Measurements from ENCODE around the gene ENOX2.

Gene ENOX2

GRCh38 chrX:130746077-130746476 is 156.9 kb downstream of the ENOX2 start:
- H3K36me3 ChIP-seq: no peaks in the 10 kb centered on the region
- H3K9me3 ChIP-seq: no peaks in the 10 kb centered on the region
- TF ChIP-seq, protein P1, sequence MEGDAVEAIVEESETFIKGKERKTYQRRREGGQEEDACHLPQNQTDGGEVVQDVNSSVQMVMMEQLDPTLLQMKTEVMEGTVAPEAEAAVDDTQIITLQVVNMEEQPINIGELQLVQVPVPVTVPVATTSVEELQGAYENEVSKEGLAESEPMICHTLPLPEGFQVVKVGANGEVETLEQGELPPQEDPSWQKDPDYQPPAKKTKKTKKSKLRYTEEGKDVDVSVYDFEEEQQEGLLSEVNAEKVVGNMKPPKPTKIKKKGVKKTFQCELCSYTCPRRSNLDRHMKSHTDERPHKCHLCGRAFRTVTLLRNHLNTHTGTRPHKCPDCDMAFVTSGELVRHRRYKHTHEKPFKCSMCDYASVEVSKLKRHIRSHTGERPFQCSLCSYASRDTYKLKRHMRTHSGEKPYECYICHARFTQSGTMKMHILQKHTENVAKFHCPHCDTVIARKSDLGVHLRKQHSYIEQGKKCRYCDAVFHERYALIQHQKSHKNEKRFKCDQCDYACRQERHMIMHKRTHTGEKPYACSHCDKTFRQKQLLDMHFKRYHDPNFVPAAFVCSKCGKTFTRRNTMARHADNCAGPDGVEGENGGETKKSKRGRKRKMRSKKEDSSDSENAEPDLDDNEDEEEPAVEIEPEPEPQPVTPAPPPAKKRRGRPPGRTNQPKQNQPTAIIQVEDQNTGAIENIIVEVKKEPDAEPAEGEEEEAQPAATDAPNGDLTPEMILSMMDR (IDR thresholded peaks at IDR 0.05; ENCODE audit: low read depth, low read length): no peak
- DNase-seq: no peak
- H3K27me3 ChIP-seq: no peaks in the 10 kb centered on the region
- no peak overlapping the region for H3K4me3 ChIP-seq (ENCODE audit: low read depth, low read length)
- H3K4me1 ChIP-seq: no peaks in the 10 kb centered on the region

DNA sequence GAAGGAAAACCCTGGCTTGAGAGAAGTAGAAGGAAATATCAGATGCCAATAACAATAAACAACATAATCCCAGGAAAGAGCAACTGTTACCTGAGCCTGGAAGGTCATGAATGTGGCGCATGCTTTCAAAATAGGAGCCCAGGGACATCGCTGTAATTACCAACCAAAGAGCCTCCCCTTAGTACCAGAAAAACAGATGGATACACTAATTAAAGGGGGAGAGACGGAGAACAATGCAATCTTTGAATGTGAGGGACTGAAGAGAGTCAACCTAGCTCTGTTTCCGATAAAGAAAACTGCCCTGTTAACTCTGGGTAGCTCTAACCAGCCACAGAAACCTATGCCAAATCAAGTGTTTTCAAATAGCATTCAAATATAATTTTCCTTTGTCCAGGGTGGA is 161.4 kb downstream of the ENOX2 start:
- H3K27me3 ChIP-seq: no peaks in the 10 kb centered on the region
- no peaks in the 10 kb centered on the region for H3K36me3 ChIP-seq
- H3K4me1 ChIP-seq: no peaks in the 10 kb centered on the region
- no peak for DNase-seq
- H3K4me3 ChIP-seq (ENCODE audit: low read depth, low read length): no peak overlapping the region
- TF ChIP-seq, protein P1 (IDR thresholded peaks at IDR 0.05; ENCODE audit: low read depth, low read length): no peak
- no peaks in the 10 kb centered on the region for H3K9me3 ChIP-seq

GRCh38 chrX:130741151-130741550 is 161.9 kb downstream of the ENOX2 start:
- TF ChIP-seq, protein P1 (IDR thresholded peaks at IDR 0.05; ENCODE audit: low read depth, low read length): no peak
- H3K9me3 ChIP-seq: no peaks in the 10 kb centered on the region
- H3K4me1 ChIP-seq: no peaks in the 10 kb centered on the region
- no peaks in the 10 kb centered on the region for H3K36me3 ChIP-seq
- DNase-seq: no peak
- no peak overlapping the region for H3K4me3 ChIP-seq (ENCODE audit: low read depth, low read length)
- no peaks in the 10 kb centered on the region for H3K27me3 ChIP-seq

- Histone ChIP-seq H3K4me3 (ENCODE audit: low read depth, low read length) (no peak overlapping the region), H3K4me1 (no peaks in the 10 kb centered on the region), H3K27me3 (no peaks in the 10 kb centered on the region), H3K36me3 (no peaks in the 10 kb centered on the region), H3K9me3 (no peaks in the 10 kb centered on the region)
- DNase-seq: no peak
- TF ChIP-seq, protein P1 (IDR thresholded peaks at IDR 0.05; ENCODE audit: low read depth, low read length): no peak
Observed at GRCh38 chrX:130738638-130739195, 164.3 kb downstream of the ENOX2 start.

- TF ChIP-seq, protein P1 (IDR thresholded peaks at IDR 0.05; ENCODE audit: low read depth, low read length): no peak
- no peaks in the 10 kb centered on the region for H3K36me3 ChIP-seq
- no peak for DNase-seq
- H3K9me3 ChIP-seq: no peaks in the 10 kb centered on the region
- no peak overlapping the region for H3K4me3 ChIP-seq (ENCODE audit: low read depth, low read length)
- no peaks in the 10 kb centered on the region for H3K27me3 ChIP-seq
- no peaks in the 10 kb centered on the region for H3K4me1 ChIP-seq
Observed at GRCh38 chrX:130734713-130735112, 168.3 kb downstream of the ENOX2 start.

DNA sequence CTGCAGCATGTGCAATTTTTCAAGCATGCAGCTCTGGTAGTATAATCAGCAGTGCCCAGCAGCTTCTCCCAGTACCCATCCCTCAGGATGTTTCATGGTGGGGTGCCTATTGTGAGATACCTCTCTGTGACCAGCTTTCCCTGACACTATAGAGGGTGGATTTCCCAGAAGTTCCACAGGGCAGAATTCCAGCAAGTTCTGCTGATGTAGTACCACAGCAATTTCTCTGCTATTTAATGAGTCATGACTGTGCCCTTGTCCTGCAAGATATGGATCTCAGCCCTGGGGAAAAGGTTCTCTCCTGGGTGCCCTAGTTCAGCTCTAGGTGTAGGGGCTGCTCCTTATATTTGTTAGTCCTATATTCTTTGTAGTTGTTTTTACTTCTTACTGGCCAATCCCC is 174.8 kb downstream of the ENOX2 start:
- Histone ChIP-seq H3K4me3 (ENCODE audit: low read depth, low read length) (no peak overlapping the region), H3K9me3 (no peaks in the 10 kb centered on the region), H3K4me1 (no peaks in the 10 kb centered on the region), H3K27me3 (no peaks in the 10 kb centered on the region), H3K36me3 (no peaks in the 10 kb centered on the region)
- DNase-seq: no peak
- TF ChIP-seq, protein P1 (IDR thresholded peaks at IDR 0.05; ENCODE audit: low read depth, low read length): no peak

Measured in BE2C (cell line).